Skeletal muscle tissue (tissue), 4 donors: ENCODE data around the gene TNFRSF21. TPM values are rescaled to one million over a fixed set of nuclear protein-coding genes. Genes with fewer than 3 reads are reported as not detected.
A peak's percentile ranks its signal among the peaks of the same experiment; 100 is the strongest.

Experiments
- H3K27ac ChIP-seq: one replicate; pipeline ENCODE4 v1.7.0; 2013; ENCODE audit warnings: mild to moderate bottlenecking, low read depth, low read length, inconsistent platforms
- H3K27me3 ChIP-seq, 3 donors: one replicate each; pipeline ENCODE4 v1.7.0; 2013; ENCODE audit warnings: low read length in 3 of 3; ENCODE audit not compliant: control insufficient read depth in 3 of 3, insufficient read depth in 3 of 3
- H3K36me3 ChIP-seq, 3 donors: one replicate each; pipeline ENCODE4 v1.7.0; 2013; ENCODE audit warnings: low read length in 3 of 3; ENCODE audit not compliant: control insufficient read depth in 3 of 3, insufficient read depth in 3 of 3
- H3K4me1 ChIP-seq, 3 donors: one replicate each; pipeline ENCODE4 v1.7.0; 2013; ENCODE audit warnings: low read length in 3 of 3, mild to moderate bottlenecking in 3 of 3; ENCODE audit not compliant: control insufficient read depth in 3 of 3, insufficient read depth in 3 of 3
- H3K4me3 ChIP-seq, 3 donors: one replicate each; pipeline ENCODE4 v1.7.0; 2013; ENCODE audit warnings: low read length in 3 of 3
- H3K9ac ChIP-seq, 3 donors: one replicate each; pipeline ENCODE4 v1.7.0; 2013; ENCODE audit warnings: low read length in 3 of 3, mild to moderate bottlenecking in 3 of 3, moderate library complexity in 2 of 3, low read depth in 1 of 3
- H3K9me3 ChIP-seq, 3 donors: one replicate each; pipeline ENCODE4 v1.7.0; 2013; ENCODE audit warnings: low read length in 3 of 3; ENCODE audit not compliant: control insufficient read depth in 3 of 3
- total RNA-seq: library from RNA; depleted of rRNA; stranded (reverse); fragments of >200 nt; gene quantifications from one replicate; pipeline ENCODE4 v1.2.3, GENCODE V29; 2014
- donor health status: Osteomylitis.

The TNFRSF21 gene
- total RNA-seq, 1 donor from 2014 or later, result 9.4 TPM

GRCh38 chr6:47256981-47257730 lies 52.5 kb downstream of the TNFRSF21 start:
- H3K27me3 ChIP-seq, result no peaks in the 10 kb centered on the region
- no peak overlapping the region for H3K4me3 ChIP-seq
- no peaks in the 10 kb centered on the region for H3K4me1 ChIP-seq
- no peaks in the 10 kb centered on the region for H3K36me3 ChIP-seq
- no peaks in the 10 kb centered on the region for H3K9me3 ChIP-seq
- no peak overlapping the region for H3K9ac ChIP-seq
- no peak overlapping the region for H3K27ac ChIP-seq

GRCh38 chr6:47256361-47256760 lies 53.3 kb downstream of the TNFRSF21 start:
- Histone ChIP-seq H3K9ac (no peak overlapping the region), H3K9me3 (no peaks in the 10 kb centered on the region), H3K36me3 (no peaks in the 10 kb centered on the region), H3K4me1 (no peaks in the 10 kb centered on the region), H3K27me3 (no peaks in the 10 kb centered on the region), H3K4me3 (no peak overlapping the region), H3K27ac (no peak overlapping the region)

- Histone ChIP-seq H3K27me3 (no peaks in the 10 kb centered on the region), H3K36me3 (no peaks in the 10 kb centered on the region), H3K9me3 (no peaks in the 10 kb centered on the region), H3K4me1 (no peaks in the 10 kb centered on the region), H3K27ac (no peak overlapping the region), H3K4me3 (no peak overlapping the region), H3K9ac (no peak overlapping the region)
Observed at GRCh38 chr6:47254906-47255305, 54.8 kb downstream of the TNFRSF21 start.

GRCh38 chr6:47254051-47254450 lies 55.7 kb downstream of the TNFRSF21 start:
- Histone ChIP-seq H3K27me3 (no peaks in the 10 kb centered on the region), H3K4me3 (no peak overlapping the region), H3K36me3 (no peaks in the 10 kb centered on the region), H3K27ac (no peak overlapping the region), H3K9me3 (no peaks in the 10 kb centered on the region), H3K9ac (no peak overlapping the region), H3K4me1 (peaks cover 0 to under 1% (median 0%) of the 10 kb centered on the region in 3 donors)

- no peak overlapping the region for H3K9ac ChIP-seq
- H3K27ac ChIP-seq, result no peak overlapping the region
- H3K4me1 ChIP-seq, result peaks cover 4 to 5% (median 5%) of the 10 kb centered on the region in 3 donors
- H3K9me3 ChIP-seq, result no peaks in the 10 kb centered on the region
- H3K36me3 ChIP-seq, result no peaks in the 10 kb centered on the region
- H3K4me3 ChIP-seq, result no peak overlapping the region
- H3K27me3 ChIP-seq, result no peaks in the 10 kb centered on the region
Observed at GRCh38 chr6:47253136-47253535, 56.6 kb downstream of the TNFRSF21 start.

- no peak overlapping the region for H3K27ac ChIP-seq
- no peak overlapping the region for H3K9ac ChIP-seq
- peaks cover 4 to 7% (median 5%) of the 10 kb centered on the region in 3 donors for H3K4me1 ChIP-seq
- no peaks in the 10 kb centered on the region for H3K36me3 ChIP-seq
- no peaks in the 10 kb centered on the region for H3K27me3 ChIP-seq
- H3K9me3 ChIP-seq, result no peaks in the 10 kb centered on the region
- no peak overlapping the region for H3K4me3 ChIP-seq
Observed at GRCh38 chr6:47252633-47253032, 57.1 kb downstream of the TNFRSF21 start.

GRCh38 chr6:47251396-47251795 lies 58.3 kb downstream of the TNFRSF21 start:
- Histone ChIP-seq H3K4me3 (no peak overlapping the region), H3K36me3 (no peaks in the 10 kb centered on the region), H3K27ac (no peak overlapping the region), H3K9me3 (no peaks in the 10 kb centered on the region), H3K4me1 (peaks cover 4 to 16% (median 9%) of the 10 kb centered on the region in 3 donors), H3K9ac (no peak overlapping the region), H3K27me3 (no peaks in the 10 kb centered on the region)

- H3K4me1 ChIP-seq, result peaks cover 4 to 16% (median 9%) of the 10 kb centered on the region in 3 donors
- H3K9me3 ChIP-seq, result no peaks in the 10 kb centered on the region
- H3K27me3 ChIP-seq, result no peaks in the 10 kb centered on the region
- H3K4me3 ChIP-seq, result no peak overlapping the region
- no peak overlapping the region for H3K27ac ChIP-seq
- H3K9ac ChIP-seq, result no peak overlapping the region
- H3K36me3 ChIP-seq, result no peaks in the 10 kb centered on the region
Observed at GRCh38 chr6:47250302-47250701, 59.4 kb downstream of the TNFRSF21 start.

GRCh38 chr6:47248446-47248845 lies 61.3 kb downstream of the TNFRSF21 start:
- H3K4me1 ChIP-seq, result peaks cover 4 to 16% (median 9%) of the 10 kb centered on the region in 3 donors
- H3K27ac ChIP-seq, result no peak overlapping the region
- no peaks in the 10 kb centered on the region for H3K36me3 ChIP-seq
- no peaks in the 10 kb centered on the region for H3K9me3 ChIP-seq
- no peak overlapping the region for H3K9ac ChIP-seq
- H3K27me3 ChIP-seq, result no peaks in the 10 kb centered on the region
- H3K4me3 ChIP-seq, result no peak overlapping the region

- H3K9ac ChIP-seq, result no peak overlapping the region
- peaks cover 8 to 21% (median 13%) of the 10 kb centered on the region in 3 donors for H3K4me1 ChIP-seq
- H3K27me3 ChIP-seq, result no peaks in the 10 kb centered on the region
- no peaks in the 10 kb centered on the region for H3K36me3 ChIP-seq
- H3K4me3 ChIP-seq, result peak overlapping the region in 1 of 3 donors; percentile 3
- H3K9me3 ChIP-seq, result no peaks in the 10 kb centered on the region
- peak overlapping the region; percentile 38 for H3K27ac ChIP-seq
Observed at GRCh38 chr6:47247227-47247797, 62.4 kb downstream of the TNFRSF21 start.
